Naive thymus-derived CD4-positive, alpha-beta T cell (primary cell): Measurements from ENCODE around the gene CALD1. TPM values are rescaled to one million over a fixed set of nuclear protein-coding genes. Genes with fewer than 3 reads are reported as not detected.
A peak's percentile ranks its signal among the peaks of the same experiment; 100 is the strongest.

Source experiments
- ATAC-seq: fragments of 150-1000 bp; cut with Tn5 transposase; 2 replicates; pipeline ENCODE4 v1.10.0; 2021; ENCODE audit warnings: mild to moderate bottlenecking, moderate library complexity
- CTCF ChIA-PET: fragments of 350-600 bp; sonication (Branson Sonifier 250); formaldehyde crosslinking; loops from one replicate; lab custom pipeline; 2021; ENCODE audit warnings: antibody characterized with exemption; lab: Charles Lee
- POLR2A ChIA-PET: fragments of 350-600 bp; sonication (Branson Sonifier 250); formaldehyde crosslinking; loops from one replicate; lab custom pipeline; 2021; ENCODE audit warnings: antibody characterized with exemption, inconsistent platforms; lab: Charles Lee
- DNase-seq, 9 donors: peaks; one replicate each; pipeline versions ENCODE4 v3.0.0 to v3.0.0-alpha.2; 2020 to 2022; ENCODE audit warnings: mixed read lengths in 1 of 9
- H3K27ac ChIP-seq: one replicate; pipeline ENCODE4 v1.7.0; 2013; ENCODE audit warnings: mild to moderate bottlenecking, low read depth, low read length, moderate library complexity
- H3K27me3 ChIP-seq, 2 donors: one replicate each; pipeline ENCODE4 v1.7.0; 2013; ENCODE audit warnings: low read length in 2 of 2, mild to moderate bottlenecking in 2 of 2, moderate library complexity in 2 of 2; ENCODE audit not compliant: control insufficient read depth in 2 of 2, insufficient read depth in 2 of 2
- H3K36me3 ChIP-seq, 3 experiments: 1 replicate in 2 of 3; 2 replicates in 1 of 3; pipeline ENCODE4 v1.7.0; 2013; ENCODE audit warnings: low read length in 3 of 3, mild to moderate bottlenecking in 3 of 3, moderate library complexity in 1 of 3; ENCODE audit not compliant: insufficient read depth in 3 of 3, control insufficient read depth in 2 of 3
- H3K4me1 ChIP-seq, 2 donors: one replicate each; pipeline ENCODE4 v1.7.0; 2013; ENCODE audit warnings: low read length in 2 of 2, mild to moderate bottlenecking in 2 of 2, moderate library complexity in 1 of 2; ENCODE audit not compliant: control insufficient read depth in 2 of 2, insufficient read depth in 2 of 2
- H3K4me3 ChIP-seq: 2 replicates; pipeline ENCODE4 v1.7.0; 2013; ENCODE audit warnings: mild to moderate bottlenecking, low read length
- H3K9me3 ChIP-seq, 3 experiments: 1 replicate in 2 of 3; 2 replicates in 1 of 3; pipeline ENCODE4 v1.7.0; 2013; ENCODE audit warnings: low read length in 3 of 3; ENCODE audit not compliant: control insufficient read depth in 2 of 3
- H3K27ac Mint-ChIP-seq, 9 donors: one replicate each; pipeline ENCODE4 v1.8.0; 2020 to 2022; ENCODE audit warnings: mixed read lengths in 9 of 9, mild to moderate bottlenecking in 8 of 9, moderate library complexity in 5 of 9, inconsistent platforms in 2 of 9
- H3K27me3 Mint-ChIP-seq, 5 donors: one replicate each; pipeline ENCODE4 v1.8.0; 2021 to 2022; ENCODE audit warnings: mixed read lengths in 5 of 5, mild to moderate bottlenecking in 1 of 5
- H3K36me3 Mint-ChIP-seq, 5 donors: one replicate each; pipeline ENCODE4 v1.8.0; 2020 to 2022; ENCODE audit warnings: mixed read lengths in 5 of 5, mild to moderate bottlenecking in 3 of 5, inconsistent platforms in 1 of 5
- H3K4me1 Mint-ChIP-seq, 7 donors: one replicate each; pipeline ENCODE4 v1.8.0; 2020 to 2022; ENCODE audit warnings: mixed read lengths in 7 of 7, mild to moderate bottlenecking in 3 of 7, inconsistent platforms in 1 of 7
- H3K4me3 Mint-ChIP-seq, 10 donors: one replicate each; pipeline ENCODE4 v1.8.0; 2020 to 2022; ENCODE audit warnings: mild to moderate bottlenecking in 10 of 10, mixed read lengths in 10 of 10, moderate library complexity in 6 of 10, inconsistent platforms in 2 of 10
- H3K9me3 Mint-ChIP-seq, 11 donors: one replicate each; pipeline ENCODE4 v1.8.0; 2020 to 2022; ENCODE audit warnings: mixed read lengths in 11 of 11, mild to moderate bottlenecking in 4 of 11, inconsistent platforms in 1 of 11, moderate library complexity in 1 of 11
- intact Hi-C, 2 donors: fragments of 100-400 bp; cut with micrococcal nuclease; formaldehyde crosslinking; loops; one replicate each; pipeline ENCODE4 v1.15.1; 2023
- polyA plus RNA-seq, 2 donors: library from polyadenylated mRNA; unstranded; fragments of 300-500 nt; fragmentation: Illumina TruSeq; gene quantifications; one replicate each; pipeline ENCODE4 v1.2.3, GENCODE V29; 2021
- total RNA-seq, 6 experiments: library from RNA in 5 of 6; stranded (reverse) in 5 of 6; gene quantifications; 1 replicate in 5 of 6; 2 replicates in 1 of 6; pipeline ENCODE4 v1.2.3 and lab custom pipeline; 2021 to 2026

CALD1 gene
- total and polyA plus RNA-seq, 7 experiments from 2014 or later: 0.27 to 2.0 (median 0.37) TPM; not detected in 1

- H3K4me1 Mint-ChIP-seq: peaks cover 14 to 79% (median 74%) of the 10 kb centered on the region in 7 donors
- peaks cover 6 to 47% of the 10 kb centered on the region in 2 donors for H3K4me1 ChIP-seq
- POLR2A ChIA-PET: interaction anchor here (1.0 to 4.0 kb wide), 3 partner anchors 10 to 176 kb away, joined by 3 to 26 read pairs (median 5); partner anchors contain the start of genes AGBL3 and TMEM140
Measured at GRCh38 chr7:134995239-134996096, 216.0 kb downstream of the CALD1 start.

DNA sequence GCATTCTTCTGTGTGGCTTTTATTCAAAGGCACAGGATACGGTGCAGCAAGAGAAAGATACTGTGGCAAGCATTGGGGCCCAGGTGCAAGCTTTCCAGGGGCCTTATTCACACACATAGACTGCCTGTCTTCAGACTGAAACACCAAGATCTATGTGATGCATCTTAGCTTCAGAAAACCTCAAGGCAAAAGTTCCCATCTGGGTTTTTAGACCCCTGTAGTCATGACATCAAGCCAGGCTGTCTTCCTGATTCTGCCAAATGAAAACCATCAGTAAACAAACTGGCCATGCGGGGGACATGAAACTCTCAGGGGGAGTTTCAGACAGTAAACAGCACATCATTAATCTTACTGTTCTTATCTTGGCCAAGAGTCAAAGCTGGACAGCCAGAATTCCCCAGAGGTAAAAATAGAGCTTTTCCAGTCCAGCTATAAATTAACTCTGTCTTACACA is 216.7 kb downstream of the CALD1 start:
- Mint-ChIP-seq H3K4me1 (peaks cover 9 to 72% (median 67%) of the 10 kb centered on the region in 7 donors), H3K4me3 (peak overlapping the region in 8 of 10 donors; percentile 52 to 79 (median 66)), H3K27me3 (no peaks in the 10 kb centered on the region), H3K9me3 (no peaks in the 10 kb centered on the region), H3K27ac (peak overlapping the region in 8 of 9 donors; percentile 89 to 96 (median 94)), H3K36me3 (peaks cover 0 to 41% (median 15%) of the 10 kb centered on the region in 5 donors)
- no peaks in the 10 kb centered on the region for H3K9me3 ChIP-seq
- H3K27me3 ChIP-seq: no peaks in the 10 kb centered on the region
- intact Hi-C loops: no loop called here
- H3K4me1 ChIP-seq: peaks cover 6 to 47% of the 10 kb centered on the region in 2 donors
- H3K27ac ChIP-seq: peak overlapping the region; percentile 76
- DNase-seq (peak in 5 of 9 donors; percentile 13 to 45 (median 30)), ATAC-seq (peak; percentile 51)
- no peak overlapping the region for H3K4me3 ChIP-seq
- ChIA-PET CTCF (interaction anchor here (0.8 kb wide), 1 partner anchor 10 kb away, joined by 3 read pairs; the partner anchor contains the start of gene AGBL3), POLR2A (interaction anchor here (0.8 to 4.0 kb wide), 3 partner anchors 10 to 175 kb away, joined by 3 to 26 read pairs (median 3); partner anchors contain the start of gene AGBL3)
- no peaks in the 10 kb centered on the region for H3K36me3 ChIP-seq

More at GRCh38 chr7:134995239-134996096, 216.0 kb downstream of the CALD1 start:
- DNase-seq (peak in 7 of 9 donors; percentile 26 to 65 (median 47)), ATAC-seq (peak; percentile 80)
- H3K9me3 ChIP-seq: no peaks in the 10 kb centered on the region
- H3K4me3 ChIP-seq: no peak overlapping the region
- no peaks in the 10 kb centered on the region for H3K27me3 ChIP-seq
- Mint-ChIP-seq H3K27ac (peak overlapping the region; percentile 67 to 96 (median 92)), H3K4me3 (peak overlapping the region; percentile 1 to 79 (median 66)), H3K9me3 (no peaks in the 10 kb centered on the region), H3K27me3 (no peaks in the 10 kb centered on the region), H3K36me3 (peaks cover 0 to 41% (median 15%) of the 10 kb centered on the region in 5 donors)
- CTCF ChIA-PET: interaction anchor here (0.6 to 0.8 kb wide), 2 partner anchors 9 to 16 kb away, joined by 3 read pairs; partner anchors contain the start of gene AGBL3
- peak overlapping the region; percentile 76 for H3K27ac ChIP-seq
- intact Hi-C loops: loop anchor here (1.0 to 2.0 kb wide), 2 partner anchors 9 to 215 kb away; partner anchors contain the start of genes AGBL3 (in 1 of the 2) and WDR91 (in 1 of the 2)
- no peaks in the 10 kb centered on the region for H3K36me3 ChIP-seq

DNA sequence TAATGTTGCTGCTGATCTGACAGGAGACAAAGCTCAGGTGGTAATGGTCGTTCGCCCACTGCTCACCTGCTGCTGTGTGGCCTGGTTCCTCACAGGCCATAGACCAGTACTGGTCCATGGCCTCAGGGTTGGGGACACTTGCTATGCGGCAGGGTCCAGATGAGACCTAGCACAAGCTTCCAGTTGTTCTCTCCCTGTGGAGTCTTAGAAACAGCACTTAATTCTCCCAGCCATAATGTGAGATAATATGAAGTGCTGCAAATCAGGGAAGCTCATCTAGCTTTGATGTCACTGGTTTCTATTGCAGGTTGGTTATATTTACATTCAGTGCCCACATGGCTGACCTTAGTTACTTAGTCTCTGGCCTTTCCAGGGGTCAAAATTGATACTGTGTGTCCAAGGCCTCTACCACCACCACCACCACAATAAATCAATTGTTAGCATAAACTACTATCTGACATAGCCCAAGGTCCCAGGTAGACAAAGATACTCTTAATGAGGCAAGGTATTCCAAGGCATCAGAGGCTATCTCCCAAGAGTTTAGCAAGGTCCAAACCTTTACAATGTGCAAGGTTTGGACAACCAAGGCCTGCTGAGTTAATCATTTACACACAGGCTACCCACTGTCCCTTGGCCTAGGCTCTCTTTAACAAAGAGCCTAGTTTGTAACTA is 217.9 kb downstream of the CALD1 start:
- Histone ChIP-seq H3K9me3 (no peaks in the 10 kb centered on the region), H3K36me3 (no peaks in the 10 kb centered on the region), H3K4me3 (no peak overlapping the region), H3K27me3 (no peaks in the 10 kb centered on the region), H3K27ac (peak overlapping the region; percentile 76), H3K4me1 (peaks cover 6 to 45% of the 10 kb centered on the region in 2 donors)
- CTCF ChIA-PET: interaction anchor here (0.6 to 0.9 kb wide), 3 partner anchors 9 to 176 kb away, joined by 3 to 5 read pairs (median 4); partner anchors contain the start of gene AGBL3
- peak overlapping the region in 8 of 9 donors; percentile 5 to 96 (median 80) for H3K27ac Mint-ChIP-seq
- POLR2A ChIA-PET: interaction anchor here (4.0 kb wide), 1 partner anchor 11 kb away, joined by 26 read pairs; the partner anchor contains the start of gene AGBL3
- H3K4me1 Mint-ChIP-seq: peaks cover 9 to 60% (median 55%) of the 10 kb centered on the region in 7 donors
- H3K9me3 Mint-ChIP-seq: peaks cover 0 to 7% (median 0%) of the 10 kb centered on the region in 11 donors
- ATAC-seq: no peak
- H3K36me3 Mint-ChIP-seq: peaks cover 0 to 47% (median 16%) of the 10 kb centered on the region in 5 donors
- intact Hi-C loops: no loop called here
- H3K4me3 Mint-ChIP-seq: peak overlapping the region in 1 of 10 donors; percentile 62
- DNase-seq: no peak
- no peaks in the 10 kb centered on the region for H3K27me3 Mint-ChIP-seq

GRCh38 chr7:134999136-134999535 is 219.7 kb downstream of the CALD1 start:
- CTCF ChIA-PET: no interaction called here
- H3K27me3 Mint-ChIP-seq: no peaks in the 10 kb centered on the region
- H3K27ac ChIP-seq: no peak overlapping the region
- DNase-seq (no peak), ATAC-seq (no peak)
- H3K4me1 ChIP-seq: peaks cover 6 to 30% of the 10 kb centered on the region in 2 donors
- H3K9me3 Mint-ChIP-seq: peaks cover 0 to 7% (median 0%) of the 10 kb centered on the region in 11 donors
- no peaks in the 10 kb centered on the region for H3K27me3 ChIP-seq
- H3K36me3 ChIP-seq: no peaks in the 10 kb centered on the region
- H3K27ac Mint-ChIP-seq: peak overlapping the region in 5 of 9 donors; percentile 25 to 96 (median 46)
- no peak overlapping the region for H3K4me3 Mint-ChIP-seq
- POLR2A ChIA-PET: no interaction called here
- no peaks in the 10 kb centered on the region for H3K9me3 ChIP-seq
- H3K4me3 ChIP-seq: no peak overlapping the region
- H3K36me3 Mint-ChIP-seq: peaks cover 0 to 44% (median 16%) of the 10 kb centered on the region in 5 donors
- peaks cover 7 to 42% (median 37%) of the 10 kb centered on the region in 7 donors for H3K4me1 Mint-ChIP-seq
- intact Hi-C loops: no loop called here

DNA sequence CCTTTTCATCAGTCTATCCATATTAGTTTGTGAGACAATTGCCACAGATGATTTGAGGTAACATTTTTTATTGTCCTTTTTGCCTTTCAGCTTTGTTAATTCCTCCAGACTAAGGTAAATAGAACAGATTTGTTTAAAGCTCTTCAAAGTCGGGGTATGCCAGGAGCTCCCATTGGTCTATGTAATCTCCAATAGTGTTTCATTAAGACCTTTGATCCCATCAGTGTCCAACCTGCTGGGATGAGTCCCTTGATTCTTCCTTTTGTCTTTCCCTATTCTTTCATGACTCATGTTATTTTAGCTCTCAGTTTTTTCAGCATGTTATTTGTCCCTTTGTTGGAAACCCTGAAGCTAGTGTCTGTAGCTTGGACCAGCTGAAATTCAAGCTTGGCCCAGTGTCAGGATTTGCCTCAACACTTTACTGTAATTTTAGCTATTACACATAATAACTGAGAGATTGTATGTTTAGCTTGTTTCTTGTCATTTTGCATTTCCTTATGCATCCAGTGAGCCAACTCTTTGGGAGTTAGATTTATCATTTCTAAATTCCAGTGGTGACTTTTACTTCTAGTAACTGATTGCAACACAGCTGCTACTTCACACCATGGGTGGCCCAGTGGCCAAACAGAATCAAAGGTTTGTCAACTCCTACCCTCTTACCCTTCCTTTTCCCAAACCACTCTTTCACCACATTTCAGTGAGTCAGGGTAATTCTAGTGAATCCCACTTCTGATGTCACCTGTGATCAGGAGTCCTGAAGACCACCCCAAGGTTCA is 222.1 kb downstream of the CALD1 start:
- Histone ChIP-seq H3K27me3 (no peaks in the 10 kb centered on the region), H3K27ac (no peak overlapping the region), H3K4me3 (no peak overlapping the region), H3K4me1 (peaks cover under 1 to 10% of the 10 kb centered on the region in 2 donors), H3K9me3 (no peaks in the 10 kb centered on the region), H3K36me3 (no peaks in the 10 kb centered on the region)
- ATAC-seq (no peak), DNase-seq (no peak)
- POLR2A ChIA-PET: interaction anchor here (1.0 kb wide), 1 partner anchor 9 kb away, joined by 3 read pairs; no protein-coding TSS in a partner anchor
- intact Hi-C loops: no loop called here
- H3K27me3 Mint-ChIP-seq: no peaks in the 10 kb centered on the region
- peaks cover 0 to 9% (median under 1%) of the 10 kb centered on the region in 11 donors for H3K9me3 Mint-ChIP-seq
- H3K4me1 Mint-ChIP-seq: peaks cover 0 to 17% (median 14%) of the 10 kb centered on the region in 7 donors
- H3K4me3 Mint-ChIP-seq: no peak overlapping the region
- H3K27ac Mint-ChIP-seq: peak overlapping the region in 1 of 9 donors; percentile 18
- CTCF ChIA-PET: interaction anchor here (0.6 to 1.3 kb wide), 3 partner anchors 15 to 155 kb away, joined by 3 to 5 read pairs (median 3); partner anchors contain the start of gene AGBL3
- peaks cover 0 to 30% (median 13%) of the 10 kb centered on the region in 5 donors for H3K36me3 Mint-ChIP-seq
